NCI-H128 (cell line): ENCODE measurements around the gene AGXT.

Experiments
- DNase-seq: peaks from one replicate; lab custom pipeline; 2025; ENCODE audit not compliant: unreplicated experiment; lab: John Stamatoyannopoulos, UW

The AGXT gene

DNA sequence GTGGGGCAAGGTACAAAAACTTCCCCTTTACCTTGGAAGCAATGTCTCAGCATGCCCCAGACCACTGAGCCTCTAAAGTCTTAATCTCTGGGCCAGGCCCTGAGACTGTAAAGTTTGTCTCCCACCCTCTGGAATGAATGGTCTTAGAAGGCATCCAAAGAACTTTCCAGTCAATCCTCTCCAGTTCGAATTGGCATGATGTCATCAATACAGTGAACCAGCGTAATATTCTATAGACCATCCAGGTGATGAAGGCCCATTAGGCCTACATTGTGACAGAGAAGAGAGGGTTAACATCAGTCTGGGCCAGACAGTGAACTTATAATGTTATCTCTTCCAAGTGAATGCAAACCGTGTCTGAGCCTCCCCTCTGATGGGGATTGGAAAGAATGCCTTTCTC lies 16.1 kb downstream of the AGXT start:
- DNase-seq: no peak

DNA sequence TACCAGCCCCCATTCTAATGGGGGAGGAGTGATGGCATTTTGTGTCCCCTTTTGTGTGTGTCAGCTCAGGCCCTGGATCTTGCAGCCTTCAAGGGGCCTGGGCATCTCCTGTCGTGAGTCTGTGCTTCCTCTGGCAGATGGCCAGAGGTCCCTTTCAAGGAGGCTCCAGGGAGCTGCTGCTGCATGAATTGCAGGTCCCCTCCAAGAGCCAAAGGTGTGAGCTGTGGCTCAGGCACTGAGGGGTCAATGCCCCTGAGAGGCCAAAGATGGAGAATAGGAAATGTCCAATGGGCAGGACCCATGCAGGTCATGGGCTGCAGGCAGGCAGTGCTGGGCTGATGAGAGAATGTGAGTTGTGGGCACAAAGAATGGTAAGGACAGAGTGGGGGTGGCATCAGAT lies 16.9 kb downstream of the AGXT start:
- no peak for DNase-seq

DNA sequence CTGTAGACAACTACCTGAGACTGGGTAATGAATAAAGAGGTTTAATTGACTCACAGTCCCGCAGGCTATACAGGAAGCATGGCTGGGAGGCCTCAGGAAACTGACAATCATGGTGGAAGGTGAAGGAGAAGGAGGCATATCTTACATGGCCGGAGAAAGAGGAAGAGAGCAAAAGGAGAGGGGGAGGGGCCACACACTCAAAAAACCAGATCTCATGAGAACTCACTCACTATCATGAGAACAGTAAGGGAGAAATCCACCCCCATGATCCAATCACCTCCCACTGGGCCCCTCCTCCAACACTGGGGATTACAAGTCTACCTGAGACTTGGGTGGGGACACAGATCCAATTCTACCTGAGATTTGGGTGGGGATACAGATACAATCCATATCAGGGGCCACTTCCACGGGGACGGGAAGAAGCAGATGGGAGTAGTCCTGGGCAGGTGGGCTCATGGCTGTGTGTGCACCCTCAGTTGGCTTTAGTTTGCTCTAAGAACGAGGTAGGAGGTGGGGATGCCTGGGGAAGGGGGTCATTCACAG lies 17.5 kb downstream of the AGXT start:
- no peak for DNase-seq

DNA sequence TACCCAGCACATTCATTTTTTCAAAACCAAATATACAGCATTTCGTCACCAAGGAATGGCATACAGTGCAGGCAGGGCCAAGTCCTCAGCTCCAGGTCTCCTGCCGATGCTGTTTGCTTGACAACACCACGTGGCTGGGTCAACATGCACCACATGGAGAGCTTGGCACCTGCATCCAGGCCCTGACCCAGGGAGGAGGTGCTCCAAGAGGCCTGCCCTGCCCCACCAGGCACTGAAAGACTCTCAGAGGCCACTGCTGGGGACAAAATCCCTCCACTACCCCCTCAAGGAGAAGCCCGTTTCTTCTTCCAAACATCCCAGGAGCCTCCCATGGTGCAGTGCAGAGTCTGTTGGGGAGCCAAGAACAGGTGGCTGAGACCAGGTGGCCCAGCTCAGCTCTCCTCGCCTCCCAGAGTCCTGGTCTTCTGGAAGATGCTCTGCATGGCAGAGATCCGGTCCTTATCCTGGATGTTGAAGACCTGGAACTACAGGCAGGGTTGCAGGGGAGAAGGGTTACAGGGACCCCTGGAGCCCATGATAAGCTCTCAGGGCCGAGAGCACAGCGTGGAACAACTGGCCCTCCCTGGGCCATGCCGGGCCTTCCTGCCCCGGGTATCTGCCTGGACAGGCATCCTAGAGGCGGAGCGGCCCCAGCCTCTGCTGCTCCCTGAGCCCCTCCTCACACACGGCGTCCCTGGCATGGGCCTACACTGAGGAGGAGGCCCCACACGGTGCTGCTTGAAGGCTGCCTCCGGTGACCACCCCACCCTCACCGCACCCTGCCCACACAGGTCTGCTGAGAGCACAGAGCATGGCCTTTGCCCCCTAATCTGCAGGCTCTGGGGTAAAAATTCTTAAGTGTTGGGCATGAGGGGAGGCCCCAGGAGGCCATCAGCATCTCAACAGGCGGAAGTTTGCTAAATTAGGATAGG lies 18.3 kb downstream of the AGXT start:
- DNase-seq: no peak

DNA sequence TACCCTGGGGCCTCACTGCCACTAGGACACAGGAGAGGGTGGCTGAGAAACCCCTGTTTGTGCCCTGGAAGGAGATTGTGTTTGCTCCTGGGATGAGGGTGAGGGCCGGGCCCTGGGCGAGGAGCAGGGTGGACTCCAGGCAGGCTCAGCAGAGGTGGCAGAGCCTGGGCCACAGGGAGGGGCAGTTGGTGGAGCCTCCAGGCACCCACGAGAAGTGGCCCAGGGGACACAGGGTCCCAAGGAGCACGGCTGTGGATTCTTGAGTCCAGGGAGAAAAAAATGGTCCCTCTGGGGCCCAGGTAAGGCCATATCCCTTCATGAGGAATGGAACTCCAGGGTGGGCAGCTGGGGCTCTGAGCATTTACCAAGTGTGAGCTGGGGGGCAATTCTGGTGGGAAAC lies 19.0 kb downstream of the AGXT start:
- no peak for DNase-seq

DNA sequence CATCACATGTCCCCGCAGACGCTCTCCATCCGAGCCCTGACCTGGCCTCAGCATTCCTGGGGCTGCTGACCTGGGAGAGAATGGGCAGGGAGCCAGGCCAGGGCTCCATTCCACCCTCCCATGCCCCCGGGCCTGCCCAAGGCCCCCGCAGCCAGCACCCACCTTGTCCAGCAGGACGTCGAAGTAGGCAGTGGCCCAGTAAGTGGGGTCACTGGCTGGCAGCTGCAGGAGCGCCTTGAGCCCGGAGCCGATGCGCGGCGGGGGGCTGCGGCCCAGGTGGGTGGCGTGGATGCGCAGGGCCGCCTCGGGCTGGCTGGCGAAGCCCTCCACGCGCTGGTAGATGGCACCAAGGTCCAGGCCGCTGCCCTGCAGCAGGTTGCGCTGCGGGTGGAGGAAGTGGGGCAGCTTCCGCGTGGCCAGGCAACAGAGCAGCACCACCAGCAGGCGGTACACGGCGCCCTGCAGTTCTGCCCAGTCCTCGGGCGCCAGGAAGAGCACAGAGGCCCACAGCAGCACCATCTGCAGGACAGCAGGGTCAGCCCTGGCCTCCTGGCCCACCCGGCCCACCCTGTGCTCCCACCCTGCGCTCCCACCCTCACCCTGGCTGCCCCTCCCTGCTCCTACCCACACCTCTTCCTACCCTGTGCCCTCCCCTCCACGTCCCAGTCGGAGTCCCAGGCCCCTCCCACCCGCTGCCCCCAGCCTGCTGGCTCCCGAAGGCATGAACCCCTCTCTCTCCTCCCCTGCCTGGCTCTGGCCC lies 19.7 kb downstream of the AGXT start:
- DNase-seq: no peak

DNA sequence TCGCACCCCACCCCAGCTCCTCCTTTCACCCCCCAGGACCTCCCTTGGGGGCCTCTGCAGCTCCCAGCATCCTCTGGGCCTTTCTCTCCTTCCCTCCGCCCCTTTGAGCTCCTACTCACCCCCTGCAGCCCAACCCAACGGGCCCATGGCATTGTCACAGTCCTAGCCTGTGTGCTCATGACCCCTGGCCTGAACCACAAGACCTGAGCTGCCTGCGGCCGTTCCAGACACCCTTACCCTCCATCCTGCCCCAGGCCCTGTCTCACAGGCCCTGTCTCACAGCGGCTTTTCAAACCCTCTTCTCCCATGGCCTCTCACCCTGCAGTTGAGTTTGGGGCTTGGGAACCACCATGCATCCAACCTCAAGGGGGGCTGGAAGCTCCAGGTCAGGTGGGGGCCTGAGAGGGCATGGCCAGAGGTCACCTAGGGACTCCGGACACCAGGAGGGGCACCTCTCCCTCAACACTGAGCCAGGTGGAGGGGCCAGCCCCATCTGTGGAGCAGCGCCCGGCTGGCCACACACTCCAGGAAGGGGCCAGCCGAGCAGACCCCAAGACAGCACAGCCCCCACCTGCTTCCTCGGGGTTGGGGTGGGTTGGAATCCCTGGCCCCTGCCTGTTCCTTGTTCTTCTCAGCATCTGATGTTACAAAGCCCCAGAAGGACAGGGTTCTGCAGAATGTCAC lies 20.4 kb downstream of the AGXT start:
- DNase-seq: no peak

DNA sequence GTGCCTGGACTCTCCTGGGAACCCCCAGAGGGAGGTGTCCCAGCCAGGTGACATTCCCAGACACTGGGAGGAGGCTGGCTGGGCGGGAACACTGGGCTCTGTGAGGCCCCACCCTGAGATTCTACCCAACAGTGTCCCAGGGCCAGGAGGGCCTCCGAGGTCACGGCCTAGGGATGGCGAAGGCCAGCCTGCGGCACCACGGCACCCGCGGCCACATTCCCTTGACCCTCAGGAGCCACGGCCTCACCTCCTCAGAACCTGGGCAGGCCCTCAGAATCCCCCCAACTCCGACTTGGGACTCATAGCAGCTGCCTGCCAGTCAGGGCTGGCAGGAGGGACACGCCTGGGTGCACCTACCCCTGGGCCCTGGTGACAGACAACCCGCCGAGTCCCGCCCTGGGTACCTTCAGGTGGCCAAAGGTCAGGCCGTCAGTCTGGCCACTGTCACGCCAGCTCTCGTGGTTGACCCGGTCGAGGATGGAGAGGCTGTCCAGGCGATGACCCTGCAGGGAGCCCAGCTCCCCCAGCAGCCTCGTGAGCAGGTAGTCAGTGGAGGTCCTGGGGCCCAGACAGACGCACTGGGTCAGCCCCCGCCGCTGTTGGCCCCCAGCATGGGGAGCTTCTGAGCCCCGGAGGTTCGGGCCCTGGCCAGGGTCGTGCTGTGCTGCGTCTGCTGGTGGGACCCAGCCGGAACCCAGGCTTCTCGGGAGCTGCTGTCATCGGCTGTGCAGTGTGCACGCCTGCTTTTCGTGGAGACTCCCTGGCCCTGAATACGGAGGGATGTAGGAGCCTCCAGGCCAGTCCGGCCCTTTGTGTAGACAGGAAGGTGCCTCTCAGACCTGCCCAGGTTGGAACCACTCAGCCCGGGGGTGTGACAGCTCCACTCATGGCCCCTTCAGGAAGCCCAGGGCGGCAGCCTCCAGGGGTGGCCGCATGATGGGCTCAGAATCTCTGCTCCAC lies 21.3 kb downstream of the AGXT start:
- DNase-seq: no peak

DNA sequence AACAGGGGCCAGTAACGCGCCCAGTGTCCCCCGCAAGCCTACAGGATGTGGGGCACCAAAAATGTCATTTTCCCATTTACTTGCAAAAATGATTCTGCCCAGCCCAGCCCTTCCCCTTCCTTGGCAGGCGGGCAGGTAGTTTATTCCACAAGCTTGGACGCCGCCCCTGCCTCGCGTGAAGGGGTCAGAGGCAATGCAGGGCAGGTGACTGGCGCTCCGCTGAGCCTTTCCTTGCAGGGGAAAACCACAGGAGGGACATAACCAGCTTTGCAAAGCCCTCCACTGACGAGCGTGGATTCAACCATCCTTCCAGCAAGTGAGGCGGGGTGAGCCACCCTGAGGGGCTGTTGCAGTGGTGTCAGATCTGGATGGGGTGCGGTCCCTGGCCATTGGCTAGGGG lies 22.1 kb downstream of the AGXT start:
- no peak for DNase-seq

DNA sequence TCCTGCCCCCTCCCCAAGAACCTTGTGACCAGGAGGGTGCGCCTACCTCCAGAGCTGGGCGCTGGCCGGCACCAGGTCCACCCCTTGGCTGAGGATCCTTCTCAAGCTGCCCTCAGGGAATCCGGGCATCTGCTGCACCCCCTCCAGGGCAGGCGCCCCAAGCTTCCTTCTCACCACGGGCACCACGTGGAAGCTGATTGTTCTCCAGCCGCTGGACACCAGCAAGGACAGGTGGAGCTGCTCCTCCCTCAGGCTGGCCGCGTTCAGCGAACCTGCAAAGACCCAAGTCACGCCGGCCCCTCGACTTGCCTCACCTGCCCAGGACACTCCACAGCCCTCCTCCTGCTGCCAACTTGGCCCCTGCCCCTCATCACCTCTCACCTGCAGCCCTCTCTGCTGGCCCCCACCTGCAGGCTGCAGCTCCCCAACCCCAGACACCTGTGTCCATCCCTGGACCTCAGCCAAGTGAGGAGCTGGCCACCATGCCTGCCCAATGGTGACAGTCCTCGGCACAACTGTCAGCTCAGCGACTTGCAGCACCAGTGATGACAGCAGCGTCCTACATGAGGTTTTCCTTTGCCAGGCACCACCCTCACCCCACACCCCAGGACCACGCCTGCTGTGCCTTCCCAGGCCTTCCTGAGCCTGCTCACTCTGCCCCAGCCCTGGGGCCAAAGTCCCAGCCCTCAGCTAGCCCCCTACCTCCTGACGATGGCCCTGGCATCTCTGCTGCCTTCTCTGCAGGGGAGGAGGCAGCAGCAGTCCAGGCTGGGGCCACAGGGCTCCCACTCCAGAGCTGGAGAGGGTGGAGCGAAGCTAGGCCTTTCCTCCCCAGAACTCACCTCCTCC lies 23.1 kb downstream of the AGXT start:
- DNase-seq: no peak

DNA sequence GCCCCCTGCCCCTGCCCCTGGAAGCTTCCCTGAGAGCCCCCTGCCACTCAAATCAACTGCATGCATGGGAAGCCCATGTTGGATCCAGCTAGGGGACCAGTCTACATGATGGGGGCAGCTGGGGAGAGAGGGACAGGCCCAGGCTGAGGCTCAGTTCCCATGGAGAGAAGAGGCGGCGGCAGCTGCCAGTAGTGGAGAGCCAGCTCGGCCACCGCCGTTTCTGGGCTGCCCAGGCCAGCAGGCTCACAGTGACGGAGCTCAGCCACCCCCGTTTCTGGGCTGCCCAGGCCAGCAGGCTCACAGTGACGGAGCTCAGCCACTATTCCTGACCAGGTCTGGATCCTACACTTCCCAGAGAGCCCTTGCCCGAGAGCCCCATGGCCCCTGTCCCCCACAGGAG lies 23.7 kb downstream of the AGXT start:
- DNase-seq: no peak

DNA sequence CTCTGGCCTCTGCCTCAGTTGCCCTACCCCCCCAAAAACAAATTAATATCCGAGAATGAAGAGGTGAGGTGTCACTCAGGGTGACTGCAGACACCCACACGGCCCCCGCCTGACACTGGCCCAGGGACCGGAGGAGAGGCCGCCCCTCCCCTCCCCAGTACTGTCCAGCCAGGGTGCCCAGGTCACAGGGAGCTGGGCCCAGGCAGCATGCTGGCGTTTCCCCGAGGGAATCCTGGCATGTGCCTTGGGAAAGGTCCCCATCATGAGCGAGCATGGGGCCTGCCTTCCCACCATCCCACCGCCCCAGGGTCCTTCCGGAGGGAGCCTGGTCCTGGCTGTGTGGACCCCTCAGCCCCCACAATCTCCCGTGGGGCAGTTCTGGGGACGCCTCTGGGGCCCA lies 24.3 kb downstream of the AGXT start:
- DNase-seq: no peak

DNA sequence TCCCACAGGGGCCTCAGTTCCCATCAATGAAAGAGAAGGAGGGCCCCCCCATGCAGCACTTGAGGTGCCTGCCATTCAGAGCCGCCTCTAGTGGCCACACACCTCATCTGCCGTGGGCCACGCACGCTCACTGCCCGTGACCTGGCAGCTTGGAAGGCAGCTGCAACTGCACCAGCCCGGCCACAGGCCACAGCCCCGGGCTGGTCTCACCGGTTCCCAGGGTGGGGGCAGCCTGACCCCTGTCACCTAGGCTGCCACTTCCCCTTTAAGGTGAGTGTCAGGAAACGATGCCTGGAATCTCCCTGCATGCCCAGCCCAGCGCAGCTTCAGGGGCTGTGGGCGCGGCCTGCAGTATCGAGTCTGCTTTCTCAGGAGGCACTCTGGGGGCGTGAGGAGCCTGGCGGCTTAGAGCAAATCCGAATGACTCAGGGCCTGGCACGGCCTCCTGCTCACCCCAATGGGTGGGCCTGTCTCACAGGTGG lies 24.8 kb downstream of the AGXT start:
- DNase-seq: no peak

DNA sequence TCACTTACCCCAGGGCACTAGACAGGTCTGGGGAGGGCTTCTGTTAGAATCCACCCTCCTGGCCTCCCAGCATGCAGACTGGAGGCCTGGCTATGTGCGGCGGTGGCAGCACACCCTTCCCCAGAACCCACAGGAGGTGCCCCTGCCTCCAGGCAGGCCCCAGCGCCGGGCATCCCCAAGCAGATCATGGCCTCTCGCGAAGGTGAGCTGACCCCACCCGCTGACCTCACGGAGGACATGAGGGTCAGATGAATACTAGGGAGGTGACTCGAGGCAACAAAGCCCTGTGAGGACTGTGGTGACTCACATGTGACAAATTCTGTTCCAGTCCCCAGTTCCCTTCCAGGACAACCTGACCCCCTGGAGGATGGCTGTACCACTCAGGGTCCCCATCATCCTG lies 25.4 kb downstream of the AGXT start:
- DNase-seq: no peak

DNA sequence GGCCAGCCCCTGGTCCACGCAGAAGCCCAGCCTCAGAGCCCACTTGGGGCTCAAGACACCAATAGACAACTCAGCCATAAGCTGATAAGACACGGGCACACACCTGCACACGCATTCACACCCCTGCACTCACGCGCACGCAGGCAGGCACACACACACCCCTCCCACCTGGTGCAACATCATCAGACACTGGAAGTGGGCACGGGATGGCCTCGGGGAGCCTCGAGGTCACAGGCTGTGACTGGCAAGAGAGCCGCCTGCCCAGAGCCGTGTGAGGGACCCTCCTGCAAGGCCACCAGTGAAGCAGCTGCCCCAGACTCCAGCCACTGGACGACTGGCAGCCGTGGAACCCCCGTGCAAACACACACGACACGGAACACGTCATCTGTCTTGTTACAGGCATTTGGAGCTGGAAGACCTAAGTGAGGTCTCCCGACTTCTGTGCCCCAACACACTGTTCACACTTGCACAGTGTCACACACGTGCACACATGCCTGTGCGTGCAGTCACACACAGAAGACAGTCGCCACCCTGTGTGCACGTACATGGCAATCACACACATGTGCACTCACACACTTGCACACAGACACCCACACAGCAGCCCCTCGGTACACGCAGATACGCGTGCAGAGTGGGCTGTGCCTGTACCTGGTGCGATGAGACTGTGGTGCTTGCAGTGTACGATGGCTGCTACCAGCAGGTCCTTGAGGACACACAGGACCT lies 26.4 kb downstream of the AGXT start:
- DNase-seq: no peak

DNA sequence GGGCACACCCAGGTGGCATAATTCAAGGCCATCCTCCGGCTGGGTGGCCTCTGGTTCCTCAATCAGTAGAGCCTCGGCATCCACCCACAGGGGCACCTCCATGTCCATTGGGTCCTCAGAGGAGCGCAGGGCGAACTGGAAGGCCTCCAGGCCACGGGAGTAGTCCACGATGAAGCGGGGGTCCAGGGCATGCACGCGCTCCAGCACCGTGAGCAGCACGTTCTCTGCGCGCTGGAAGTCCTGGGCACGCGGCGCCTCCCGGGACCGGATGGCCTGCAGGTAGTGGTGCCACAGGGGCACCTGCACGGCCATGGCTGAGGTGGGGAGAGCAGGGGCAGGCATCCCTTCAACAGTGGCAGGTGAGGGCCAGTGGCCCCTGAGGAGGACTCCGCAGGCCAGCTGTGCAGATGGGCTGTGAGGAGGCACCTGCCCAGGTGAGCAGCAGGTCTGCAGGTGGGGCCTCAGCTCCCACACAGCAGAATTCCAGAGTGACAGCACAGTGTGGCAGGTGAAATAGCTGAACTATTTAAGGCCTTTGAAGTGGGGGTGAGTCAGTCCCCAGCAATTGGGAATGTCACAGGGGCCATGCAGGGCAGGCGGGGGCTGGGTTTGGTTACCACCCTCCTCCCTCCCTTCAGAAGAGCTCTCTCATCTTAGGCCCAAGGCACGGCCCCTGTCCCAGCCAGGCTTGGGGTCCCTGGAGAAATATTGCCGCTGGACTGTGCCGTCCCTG lies 27.2 kb downstream of the AGXT start, which contains the start of gene MAB21L4:
Gene MAB21L4, minus strand, starts transcription at position 501 of the 733 bp plus-strand sequence. Its CDS starts 159 bp downstream, at position 342.
- no peak for DNase-seq

DNA sequence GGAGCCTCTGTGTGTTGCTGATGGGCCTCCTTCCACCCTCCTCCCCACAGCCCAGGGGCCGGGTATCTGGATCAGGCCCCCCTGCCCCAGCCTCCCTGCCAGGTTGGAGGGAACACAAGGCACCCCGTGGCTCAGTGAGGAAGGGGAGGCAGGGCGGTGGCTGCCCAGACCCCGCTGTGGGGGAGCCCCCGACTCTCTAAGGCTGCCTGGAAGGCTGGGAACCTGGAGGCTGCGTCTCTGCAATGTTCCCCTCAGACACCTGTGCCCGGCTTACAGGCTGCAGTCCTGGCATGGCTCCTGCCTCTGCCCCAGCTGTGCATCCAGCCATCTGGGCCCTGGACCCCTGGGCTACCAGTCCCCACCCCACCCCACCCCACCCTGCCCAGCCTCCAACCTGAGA lies 27.8 kb downstream of the AGXT start:
- no peak for DNase-seq
